Endothelial cell of umbilical vein (primary cell): Measurements from ENCODE around the gene ALDH1A2. TPM values are rescaled to one million over a fixed set of nuclear protein-coding genes. Genes with fewer than 3 reads are reported as not detected.

Source experiments
- BruUV-seq: library from RNA; stranded (reverse); fragments of 400-500 nt; replicated peaks from 2 replicates; lab custom pipeline; 2021; lab: Mats Ljungman, UMichigan
- CTCF ChIA-PET: fragments of 300-600, 350-600 bp; sonication (Branson Sonifier 250); formaldehyde crosslinking; loops from one replicate; lab custom pipeline; 2021; ENCODE audit warnings: antibody characterized with exemption, inconsistent platforms; lab: Charles Lee
- POLR2A ChIA-PET: fragments of 300-600, 350-600 bp; sonication (Branson Sonifier 250); formaldehyde crosslinking; loops from one replicate; lab custom pipeline; 2021; ENCODE audit warnings: antibody characterized with exemption, inconsistent platforms; lab: Charles Lee
- DNase-seq: peaks from one replicate; pipeline ENCODE4 v3.0.0-alpha.2; 2011; ENCODE audit warnings: low read depth, low spot score
- FAIRE-seq: peaks from 2 replicates; lab custom pipeline; 2011; peaks lifted over from hg19 to GRCh38; lab: Jason Lieb, UNC
- H2AFZ ChIP-seq: 2 replicates; pipeline ENCODE4 v1.6.0; 2012; ENCODE audit warnings: low read depth, low read length, control low read depth, inconsistent platforms
- H3K27ac ChIP-seq: 2 replicates; pipeline ENCODE4 v1.5.1; 2011; ENCODE audit warnings: low read depth, mild to moderate bottlenecking, control low read depth, low read length, moderate library complexity; ENCODE audit not compliant: insufficient read depth
- H3K27me3 ChIP-seq, 2 experiments: 2 replicates each; pipeline versions ENCODE4 v1.6.0 to v1.6.1; 2011; ENCODE audit warnings: low read length in 2 of 2, mixed read lengths in 1 of 2; ENCODE audit not compliant: control insufficient read depth in 2 of 2, insufficient read depth in 2 of 2
- H3K36me3 ChIP-seq, 2 experiments: 2 replicates in 1 of 2; 3 replicates in 1 of 2; pipeline ENCODE4 v1.5.1; 2011; ENCODE audit warnings: low read length in 2 of 2, mild to moderate bottlenecking in 1 of 2, moderate library complexity in 1 of 2; ENCODE audit not compliant: control insufficient read depth in 2 of 2, insufficient read depth in 2 of 2; ENCODE audit errors: extremely low read depth in 1 of 2
- H3K4me1 ChIP-seq: 3 replicates; pipeline ENCODE4 v1.5.1; 2011; ENCODE audit warnings: mild to moderate bottlenecking, low read length; ENCODE audit not compliant: control insufficient read depth, insufficient read depth; ENCODE audit errors: extremely low read depth
- H3K4me2 ChIP-seq: 2 replicates; pipeline ENCODE4 v1.6.1; 2011; ENCODE audit warnings: low read length, control low read depth, mixed read lengths; ENCODE audit not compliant: insufficient read depth
- H3K4me3 ChIP-seq, 3 experiments: fragments of 200-600 bp in 1 of 3; sonication (generic), shearing (Covaris generic) in 1 of 3; replicated peaks in 1 of 3; 2 replicates each; pipeline ENCODE4 v1.5.1; 2011 to 2016; ENCODE audit warnings: control low read depth in 3 of 3, low read length in 3 of 3, mild to moderate bottlenecking in 2 of 3, inconsistent platforms in 1 of 3, low read depth in 1 of 3, moderate library complexity in 1 of 3; ENCODE audit not compliant: insufficient read depth in 1 of 3
- H3K79me2 ChIP-seq: 2 replicates; pipeline ENCODE4 v1.6.0; 2012; ENCODE audit warnings: low read length, inconsistent platforms; ENCODE audit not compliant: control insufficient read depth, insufficient read depth
- H3K9ac ChIP-seq: replicated peaks from 2 replicates; pipeline ENCODE3; 2011; ENCODE audit warnings: low read length, control low read depth; ENCODE audit not compliant: insufficient read depth; ENCODE audit errors: extremely low read depth
- H3K9me1 ChIP-seq: replicated peaks from 3 replicates; pipeline ENCODE4 v1.6.0; 2011; ENCODE audit warnings: mild to moderate bottlenecking, low read length; ENCODE audit not compliant: control insufficient read depth, insufficient read depth; ENCODE audit errors: extremely low read depth
- H3K9me3 ChIP-seq: replicated peaks from 2 replicates; pipeline ENCODE4 v1.5.1; 2012; ENCODE audit warnings: low read length, inconsistent platforms; ENCODE audit not compliant: control insufficient read depth, insufficient read depth
- H4K20me1 ChIP-seq: replicated peaks from 2 replicates; pipeline ENCODE3; 2011; ENCODE audit warnings: mild to moderate bottlenecking, low read length; ENCODE audit not compliant: control insufficient read depth, insufficient read depth; ENCODE audit errors: extremely low read depth
- EZH2 ChIP-seq: IDR thresholded peaks from 2 replicates; pipeline ENCODE4 v1.6.1; 2012; ENCODE audit warnings: borderline replicate concordance, low read depth, mild to moderate bottlenecking, moderate library complexity, low read length, inconsistent platforms; ENCODE audit not compliant: severe bottlenecking
- FOS ChIP-seq: IDR thresholded peaks from 2 replicates; pipeline ENCODE4 v1.6.1; 2011; ENCODE audit warnings: mild to moderate bottlenecking, low read length, moderate library complexity, borderline replicate concordance; ENCODE audit not compliant: insufficient read depth
- GATA2 ChIP-seq: IDR thresholded peaks from 2 replicates; pipeline ENCODE4 v1.7.0; 2011; ENCODE audit warnings: low read depth, mild to moderate bottlenecking, moderate library complexity, mixed read lengths, low read length; ENCODE audit not compliant: insufficient read length, insufficient read depth
- JUN ChIP-seq: IDR thresholded peaks from 2 replicates; pipeline ENCODE4 v1.6.1; 2011; ENCODE audit warnings: borderline replicate concordance, low read depth; ENCODE audit not compliant: insufficient read length, insufficient read depth
- MYC ChIP-seq: IDR thresholded peaks from one replicate; pipeline ENCODE4 v1.6.1; 2011; ENCODE audit warnings: mild to moderate bottlenecking, low read depth, low read length
- POLR2A ChIP-seq: IDR thresholded peaks from 2 replicates; pipeline ENCODE4 v1.6.1; 2012; ENCODE audit warnings: low read depth, mild to moderate bottlenecking, control low read depth, low read length
- POLR2AphosphoS5 ChIP-seq: IDR thresholded peaks from 2 replicates; pipeline ENCODE4 v1.6.1; 2012; ENCODE audit warnings: low read depth, mild to moderate bottlenecking, control low read depth, low read length, moderate library complexity; ENCODE audit not compliant: insufficient read depth
- dilution Hi-C: fragments of 300-500 bp; cut with MboI; formaldehyde crosslinking; loops from one replicate; pipeline ENCODE4 v1.15.0; 2019; ENCODE audit warnings: low sequenced_read_pairs; ENCODE audit not compliant: extremely low pct_ligation_motif_present
- intact Hi-C: fragments of 100-400 bp; cut with micrococcal nuclease; formaldehyde crosslinking; loops from one replicate; pipeline ENCODE4 v1.10.0; 2022
- polyA plus RNA-seq, 4 experiments: library from polyadenylated mRNA; depleted of rRNA in 3 of 4; stranded (reverse) in 3 of 4; unstranded in 1 of 4; fragments of >200 nt; gene quantifications; 2 replicates each; pipeline versions ENCODE4 v1.2.1 to v1.2.3, GENCODE V29; 2011 to 2012; ENCODE audit warnings: missing spikeins in 1 of 4
- total RNA-seq: library from RNA; stranded (reverse); gene quantifications from 2 replicates; pipeline ENCODE4 v1.2.3, GENCODE V29; 2021
- TF ChIP-seq, protein P1 (sequence below), 2 donors: IDR thresholded peaks; 1 replicate in 1 of 2; 2 replicates in 1 of 2; pipeline ENCODE4 v1.5.1; 2011; ENCODE audit warnings: low read length in 2 of 2, mild to moderate bottlenecking in 2 of 2, moderate library complexity in 2 of 2, control low read depth in 1 of 2, inconsistent platforms in 1 of 2, low read depth in 1 of 2; ENCODE audit not compliant: insufficient read depth in 1 of 2; ENCODE audit errors: extremely low read depth in 1 of 2
- TF ChIP-seq, protein P2 (sequence below): IDR thresholded peaks from 2 replicates; pipeline ENCODE4 v1.6.1; 2011; ENCODE audit not compliant: insufficient read depth, insufficient read length

The ALDH1A2 gene
- total and polyA plus RNA-seq, 2 donors (not counting 3 experiments of a cell fraction or from before 2014, with no cell fraction given), result 16.3 to 34.9 TPM

DNA sequence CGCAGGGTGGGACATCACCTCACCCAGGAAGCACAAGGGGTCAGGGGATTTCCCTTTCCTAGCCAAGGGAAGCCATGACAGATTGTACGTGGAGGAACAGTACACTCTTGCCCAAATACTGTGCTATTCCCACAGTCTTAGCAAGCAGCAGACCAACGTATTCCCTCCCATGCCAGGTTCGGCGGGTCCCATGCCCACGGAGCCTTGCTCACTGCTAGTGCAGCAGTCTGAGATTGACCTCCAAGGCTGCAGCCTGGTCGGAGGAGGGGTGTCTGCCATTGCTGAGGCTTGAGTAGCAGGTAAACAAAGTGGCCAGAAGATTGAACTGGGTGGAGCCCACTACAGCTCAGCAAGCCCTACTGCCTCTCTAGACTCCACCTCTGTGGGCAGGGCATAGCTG, 39.0 kb downstream of the ALDH1A2 start:
- POLR2A ChIA-PET, result no interaction called here
- no peak overlapping the region for H3K9ac ChIP-seq
- no peak overlapping the region for H3K4me2 ChIP-seq

More for the DNA sequence above, 39.0 kb downstream of the ALDH1A2 start:
- no peak for DNase-seq
- Histone ChIP-seq H3K9me1 (no peaks in the 10 kb centered on the region), H3K36me3 (no peaks in the 10 kb centered on the region), H3K27me3 (no peaks in the 10 kb centered on the region), H3K27ac (no peak overlapping the region), H2AFZ (no peak overlapping the region), H3K9me3 (peaks cover 3% of the 10 kb centered on the region), H3K4me1 (no peaks in the 10 kb centered on the region), H3K79me2 (peaks cover 2% of the 10 kb centered on the region), H4K20me1 (no peaks in the 10 kb centered on the region), H3K4me3 (no peak overlapping the region)
- TF ChIP-seq EZH2 (no peak), POLR2AphosphoS5 (no peak), POLR2A (no peak), GATA2 (no peak), MYC (no peak), JUN (no peak), FOS (no peak)
- TF ChIP-seq, protein P1, sequence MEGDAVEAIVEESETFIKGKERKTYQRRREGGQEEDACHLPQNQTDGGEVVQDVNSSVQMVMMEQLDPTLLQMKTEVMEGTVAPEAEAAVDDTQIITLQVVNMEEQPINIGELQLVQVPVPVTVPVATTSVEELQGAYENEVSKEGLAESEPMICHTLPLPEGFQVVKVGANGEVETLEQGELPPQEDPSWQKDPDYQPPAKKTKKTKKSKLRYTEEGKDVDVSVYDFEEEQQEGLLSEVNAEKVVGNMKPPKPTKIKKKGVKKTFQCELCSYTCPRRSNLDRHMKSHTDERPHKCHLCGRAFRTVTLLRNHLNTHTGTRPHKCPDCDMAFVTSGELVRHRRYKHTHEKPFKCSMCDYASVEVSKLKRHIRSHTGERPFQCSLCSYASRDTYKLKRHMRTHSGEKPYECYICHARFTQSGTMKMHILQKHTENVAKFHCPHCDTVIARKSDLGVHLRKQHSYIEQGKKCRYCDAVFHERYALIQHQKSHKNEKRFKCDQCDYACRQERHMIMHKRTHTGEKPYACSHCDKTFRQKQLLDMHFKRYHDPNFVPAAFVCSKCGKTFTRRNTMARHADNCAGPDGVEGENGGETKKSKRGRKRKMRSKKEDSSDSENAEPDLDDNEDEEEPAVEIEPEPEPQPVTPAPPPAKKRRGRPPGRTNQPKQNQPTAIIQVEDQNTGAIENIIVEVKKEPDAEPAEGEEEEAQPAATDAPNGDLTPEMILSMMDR (IDR thresholded peaks at IDR 0.05; ENCODE audit: extremely low read depth in 1 of 2, insufficient read depth in 1 of 2, low read depth in 1 of 2, low read length in 2 of 2), result no peak
- TF ChIP-seq, protein P2, sequence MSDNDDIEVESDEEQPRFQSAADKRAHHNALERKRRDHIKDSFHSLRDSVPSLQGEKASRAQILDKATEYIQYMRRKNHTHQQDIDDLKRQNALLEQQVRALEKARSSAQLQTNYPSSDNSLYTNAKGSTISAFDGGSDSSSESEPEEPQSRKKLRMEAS, result no peak
- dilution Hi-C loops, result no loop called here
- intact Hi-C loops, result no loop called here
- FAIRE-seq, result no peak
- no TSS peak for BruUV-seq
- CTCF ChIA-PET, result no interaction called here
